Right lobe of liver (tissue), 6 donors: ENCODE results near the gene SMG1. TPM values are rescaled to one million over a fixed set of nuclear protein-coding genes. Genes with fewer than 3 reads are reported as not detected.
A peak's percentile ranks its signal among the peaks of the same experiment; 100 is the strongest.
"Not testable (repeated sequence)": the region's sequence is repeated elsewhere in the genome, so short reads cannot be mapped to it uniquely, and the experiment has no call there.

Source experiments
- ATAC-seq, 4 donors: fragments of 200-7000 bp; cut with Tn5 transposase; one replicate each; pipeline ENCODE4 v1.9.1; 2020; ENCODE audit warnings: mild to moderate bottlenecking in 4 of 4, moderate library complexity in 4 of 4
- DNase-seq, 3 donors: peaks; one replicate each; pipeline ENCODE4 v3.0.0-alpha.2; 2020
- H3K27ac ChIP-seq, 3 donors: fragments of 200-600 bp; one replicate each; pipeline ENCODE4 v1.8.0; 2022
- H3K27me3 ChIP-seq, 2 donors: fragments of 200-600 bp; one replicate each; pipeline ENCODE4 v1.8.0; 2022
- H3K36me3 ChIP-seq, 4 donors: fragments of 200-600 bp; sonication (generic) in 1 of 4; one replicate each; pipeline versions ENCODE4 v1.5.1 to v1.8.0; 2017 to 2022; ENCODE audit warnings: control low read depth in 1 of 4
- H3K4me1 ChIP-seq, 4 donors: fragments of 200-600 bp; sonication (generic) in 1 of 4; one replicate each; pipeline versions ENCODE4 v1.5.1 to v1.8.0; 2017 to 2022; ENCODE audit warnings: control low read depth in 1 of 4
- H3K4me3 ChIP-seq, 3 donors: fragments of 200-600 bp; one replicate each; pipeline ENCODE4 v1.8.0; 2022
- H3K9me3 ChIP-seq, 4 donors: fragments of 200-600 bp; sonication (generic) in 1 of 4; one replicate each; pipeline versions ENCODE4 v1.5.1 to v1.8.0; 2017 to 2022; ENCODE audit warnings: control low read depth in 1 of 4
- CTCF ChIP-seq, 4 donors: fragments of 200-600 bp in 3 of 4; fragments of 450-650 bp in 1 of 4; IDR thresholded peaks; one replicate each; pipeline versions ENCODE4 v1.5.1 to v1.8.0; 2016 to 2022; ENCODE audit warnings: antibody characterized with exemption in 4 of 4, mild to moderate bottlenecking in 2 of 4
- POLR2A ChIP-seq: fragments of 450-650 bp; IDR thresholded peaks from one replicate; pipeline ENCODE4 v1.6.1; 2017; ENCODE audit warnings: antibody characterized with exemption, mild to moderate bottlenecking
- WGBS: methylation state at CpG from one replicate; pipeline ENCODE4 v1.1.6; 2018; ENCODE audit warnings: low coverage, low lambda C conversion rate; ENCODE audit not compliant: insufficient coverage; ENCODE audit errors: missing lambda C conversion rate; 5-methylcytosine and 5-hydroxymethylcytosine counted together
- intact Hi-C, 2 donors: fragments of 100-400 bp; cut with DNase I; formaldehyde crosslinking; loops; one replicate each; pipeline versions ENCODE4 v1.11.2 to v1.14.1; 2022
- total RNA-seq, 6 experiments: library from RNA; depleted of rRNA in 2 of 6; stranded (reverse); fragments of >200 nt in 2 of 6; fragmentation: NEBNext Ultra II Directional in 3 of 6; extraction: Animal tissue kit (Norgen Biotek cat#: 25700) in 3 of 6; gene quantifications; one replicate each; pipeline versions ENCODE4 v1.1.0 to v1.2.4, GENCODE V29; 2016 to 2023
- donor health status: DM: no; HTN: yes; CAD: no.
- donor health status: DM: no; HTN: no; CAD: no.
- donor health status: DM: no; HTN: no; CAD: no.
- donor health status: DM: no; HTN: yes; CAD: no.
- donor health status: DM: no; HTN: yes; CAD: no.

Gene SMG1
- total RNA-seq, 6 experiments from 2014 or later = 29.6 to 45.9 (median 33.8) TPM

- H3K36me3 ChIP-seq, intact Hi-C loops, H3K9me3 ChIP-seq, DNase-seq, ATAC-seq, H3K27me3 ChIP-seq: not testable (repeated sequence)
- peak overlapping the region in 2 of 3 donors; percentile 5 to 41 for H3K4me3 ChIP-seq
- peak overlapping the region in 2 of 3 donors; percentile 51 to 81 for H3K27ac ChIP-seq
- 33% methylated on average over 2 of the region's 2 CpGs for WGBS
- H3K4me1 ChIP-seq = peaks cover 0 to 28% (median 3%) of the 10 kb centered on the region in 4 donors
These were observed 59.9 kb downstream of the SMG1 start for GRCh38 chr16:18866277-18866823.

- H3K4me3 ChIP-seq, DNase-seq, H3K27me3 ChIP-seq, H3K9me3 ChIP-seq, H3K36me3 ChIP-seq, intact Hi-C loops, ATAC-seq: not testable (repeated sequence)
- Histone ChIP-seq H3K4me1 (peaks cover 0 to 28% (median 3%) of the 10 kb centered on the region in 4 donors), H3K27ac (peak overlapping the region in 2 of 3 donors; percentile 51 to 81)
These were observed 63.3 kb downstream of the SMG1 start for GRCh38 chr16:18862891-18863290.

GRCh38 chr16:18855196-18855595, 71.0 kb downstream of the SMG1 start:
- 100% methylated on average over 1 of the region's 1 CpG for WGBS
- intact Hi-C loops = no loop called here

GRCh38 chr16:18853694-18854093, 72.5 kb downstream of the SMG1 start:
- TF ChIP-seq CTCF (IDR thresholded peaks at IDR 0.05) = no peak
- TF ChIP-seq POLR2A = no peak
- Histone ChIP-seq H3K4me3 (no peak overlapping the region), H3K36me3 (peaks cover 0 to 54% (median 39%) of the 10 kb centered on the region in 4 donors), H3K9me3 (no peaks in the 10 kb centered on the region), H3K27ac (no peak overlapping the region), H3K27me3 (no peaks in the 10 kb centered on the region), H3K4me1 (no peaks in the 10 kb centered on the region)
- ATAC-seq (no peak), DNase-seq (no peak)
- intact Hi-C loops = no loop called here

More at GRCh38 chr16:18855196-18855595, 71.0 kb downstream of the SMG1 start:
- Histone ChIP-seq H3K4me3 (no peak overlapping the region), H3K27ac (no peak overlapping the region), H3K36me3 (peaks cover 0 to 43% (median 28%) of the 10 kb centered on the region in 4 donors), H3K4me1 (no peaks in the 10 kb centered on the region), H3K27me3 (no peaks in the 10 kb centered on the region), H3K9me3 (no peaks in the 10 kb centered on the region)
- ATAC-seq = no peak
- TF ChIP-seq CTCF (IDR thresholded peaks at IDR 0.05) (no peak), POLR2A (no peak)
- no peak for DNase-seq

- Histone ChIP-seq H3K4me1 (no peaks in the 10 kb centered on the region), H3K36me3 (peaks cover 0 to 60% (median 44%) of the 10 kb centered on the region in 4 donors), H3K27me3 (no peaks in the 10 kb centered on the region), H3K9me3 (no peaks in the 10 kb centered on the region), H3K27ac (no peak overlapping the region), H3K4me3 (no peak overlapping the region)
- DNase-seq (no peak), ATAC-seq (no peak)
- WGBS = 80% methylated on average over 1 of the region's 1 CpG
- no peak for TF ChIP-seq CTCF (IDR thresholded peaks at IDR 0.05)
- no peak for TF ChIP-seq POLR2A
- intact Hi-C loops = no loop called here
These were observed 73.6 kb downstream of the SMG1 start for GRCh38 chr16:18852647-18853046.

- no peaks in the 10 kb centered on the region for H3K9me3 ChIP-seq
These were observed 79.8 kb downstream of the SMG1 start for GRCh38 chr16:18846416-18846815.

More at GRCh38 chr16:18846416-18846815, 79.8 kb downstream of the SMG1 start:
- peaks cover 0 to 83% (median 43%) of the 10 kb centered on the region in 4 donors for H3K36me3 ChIP-seq
- intact Hi-C loops = no loop called here
- no peaks in the 10 kb centered on the region for H3K27me3 ChIP-seq
- ATAC-seq (no peak), DNase-seq (no peak)
- H3K4me3 ChIP-seq = no peak overlapping the region
- peaks cover 0 to 16% (median 0%) of the 10 kb centered on the region in 4 donors for H3K4me1 ChIP-seq
- 78% methylated on average over 1 of the region's 1 CpG for WGBS
- TF ChIP-seq CTCF (IDR thresholded peaks at IDR 0.05) (no peak), POLR2A (no peak)
- no peak overlapping the region for H3K27ac ChIP-seq
